ENCODE measurements around the gene HAUS5. TPM values are rescaled to one million over a fixed set of nuclear protein-coding genes. Genes with fewer than 3 reads are reported as not detected.

HAUS5 gene, protein sequence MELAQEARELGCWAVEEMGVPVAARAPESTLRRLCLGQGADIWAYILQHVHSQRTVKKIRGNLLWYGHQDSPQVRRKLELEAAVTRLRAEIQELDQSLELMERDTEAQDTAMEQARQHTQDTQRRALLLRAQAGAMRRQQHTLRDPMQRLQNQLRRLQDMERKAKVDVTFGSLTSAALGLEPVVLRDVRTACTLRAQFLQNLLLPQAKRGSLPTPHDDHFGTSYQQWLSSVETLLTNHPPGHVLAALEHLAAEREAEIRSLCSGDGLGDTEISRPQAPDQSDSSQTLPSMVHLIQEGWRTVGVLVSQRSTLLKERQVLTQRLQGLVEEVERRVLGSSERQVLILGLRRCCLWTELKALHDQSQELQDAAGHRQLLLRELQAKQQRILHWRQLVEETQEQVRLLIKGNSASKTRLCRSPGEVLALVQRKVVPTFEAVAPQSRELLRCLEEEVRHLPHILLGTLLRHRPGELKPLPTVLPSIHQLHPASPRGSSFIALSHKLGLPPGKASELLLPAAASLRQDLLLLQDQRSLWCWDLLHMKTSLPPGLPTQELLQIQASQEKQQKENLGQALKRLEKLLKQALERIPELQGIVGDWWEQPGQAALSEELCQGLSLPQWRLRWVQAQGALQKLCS
- 0.60 and 0.84 TPM in 2 replicates for polyA plus RNA-seq

DNA sequence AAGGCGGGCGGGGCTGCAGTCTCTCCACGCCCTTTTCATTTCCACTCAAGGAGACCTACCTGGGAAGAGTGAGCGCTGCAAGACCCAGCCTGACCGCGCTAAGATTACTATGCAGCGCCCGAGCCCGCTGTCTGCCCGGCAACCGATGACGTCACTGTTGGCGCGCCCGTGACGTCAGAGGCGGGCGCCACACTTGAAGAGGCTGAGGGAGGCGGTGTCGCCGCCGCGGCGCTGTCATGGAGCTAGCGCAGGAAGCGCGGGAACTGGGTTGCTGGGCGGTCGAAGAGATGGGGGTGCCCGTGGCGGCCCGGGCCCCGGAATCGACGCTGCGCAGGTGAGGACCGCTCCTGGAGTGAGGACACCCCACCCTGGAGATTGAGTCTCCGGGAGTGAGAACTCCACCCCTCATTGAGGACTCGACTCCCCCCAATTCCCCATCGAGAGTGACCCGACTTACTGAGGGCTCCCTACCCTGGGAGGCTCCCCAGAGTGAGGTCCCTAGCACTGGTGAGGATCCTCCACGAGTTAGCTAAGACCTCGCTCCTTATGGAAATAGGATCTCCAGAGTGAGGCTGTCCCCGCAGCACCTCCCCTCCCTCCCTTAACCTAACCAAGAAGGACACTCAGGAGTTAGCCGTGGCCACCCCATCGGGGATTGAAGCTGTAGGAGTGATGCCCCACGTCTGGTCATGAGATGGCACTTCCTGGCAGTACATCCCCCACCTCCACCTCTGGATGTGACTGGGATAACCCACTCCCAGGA lies at the start of gene HAUS5:
TSS of gene HAUS5 (plus strand) at position 177 of the 763 bp plus-strand sequence. CDS start at position 237, 60 bp downstream.

DNA sequence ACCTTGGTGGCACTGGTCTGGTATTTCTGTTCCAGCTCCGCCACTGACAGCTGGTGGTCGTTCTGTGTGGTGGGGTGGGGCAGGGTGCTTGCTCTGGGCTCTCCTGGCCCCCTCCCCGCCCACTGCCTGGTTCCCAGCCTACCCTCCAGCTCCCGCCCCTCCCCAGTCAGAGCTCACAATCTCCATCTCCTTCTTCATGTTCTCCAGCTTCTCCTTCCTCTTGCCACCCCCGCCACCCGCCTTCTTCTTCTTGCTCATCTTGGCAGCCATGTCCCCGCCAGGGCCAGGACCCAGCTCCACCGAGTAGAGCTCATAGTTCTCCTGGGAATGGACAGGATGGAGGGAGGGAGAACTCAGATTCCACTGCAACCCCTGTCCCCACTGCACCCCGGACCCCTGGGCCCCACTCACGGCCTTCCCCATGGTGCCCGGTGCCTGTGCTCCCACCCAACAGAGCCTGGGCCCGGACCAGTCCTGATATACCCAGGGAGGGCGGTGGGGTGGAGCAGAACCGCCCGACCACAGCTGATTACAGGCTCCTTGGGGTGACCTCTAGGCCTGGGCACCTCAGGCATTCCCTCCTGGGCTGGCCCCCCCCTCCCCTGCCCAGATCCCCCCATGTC lies 49.2 kb upstream of the HAUS5 start, which contains the start of gene ATP4A:
TSS of gene ATP4A (minus strand) at position 452 of the 623 bp plus-strand sequence. CDS start at position 423, 29 bp downstream.

DNA sequence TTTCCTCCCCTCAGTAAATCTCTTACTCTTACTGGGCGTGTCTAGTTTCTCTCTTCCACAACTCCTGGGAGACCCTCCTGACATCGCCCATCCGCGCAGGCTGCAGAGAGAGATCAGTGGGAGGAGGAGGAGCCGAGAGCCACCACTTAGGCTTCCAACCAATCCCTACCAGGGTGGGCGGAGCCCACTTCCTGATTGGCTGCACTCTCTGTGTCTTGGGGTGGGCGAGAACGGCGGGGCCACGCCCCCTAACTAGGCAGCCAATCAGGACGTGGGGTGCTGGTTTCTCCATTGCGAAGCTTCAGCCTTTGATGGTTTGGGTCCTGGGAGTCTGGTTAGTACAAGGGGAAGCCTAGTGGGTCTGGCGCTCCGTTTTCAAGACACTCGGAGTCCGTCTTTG lies 26.7 kb upstream of the HAUS5 start, which contains the start of gene PMIS2:
TSS of gene PMIS2 (plus strand) at position 326 of the 400 bp plus-strand sequence. CDS start 87 bp downstream, outside the sequence.

DNA sequence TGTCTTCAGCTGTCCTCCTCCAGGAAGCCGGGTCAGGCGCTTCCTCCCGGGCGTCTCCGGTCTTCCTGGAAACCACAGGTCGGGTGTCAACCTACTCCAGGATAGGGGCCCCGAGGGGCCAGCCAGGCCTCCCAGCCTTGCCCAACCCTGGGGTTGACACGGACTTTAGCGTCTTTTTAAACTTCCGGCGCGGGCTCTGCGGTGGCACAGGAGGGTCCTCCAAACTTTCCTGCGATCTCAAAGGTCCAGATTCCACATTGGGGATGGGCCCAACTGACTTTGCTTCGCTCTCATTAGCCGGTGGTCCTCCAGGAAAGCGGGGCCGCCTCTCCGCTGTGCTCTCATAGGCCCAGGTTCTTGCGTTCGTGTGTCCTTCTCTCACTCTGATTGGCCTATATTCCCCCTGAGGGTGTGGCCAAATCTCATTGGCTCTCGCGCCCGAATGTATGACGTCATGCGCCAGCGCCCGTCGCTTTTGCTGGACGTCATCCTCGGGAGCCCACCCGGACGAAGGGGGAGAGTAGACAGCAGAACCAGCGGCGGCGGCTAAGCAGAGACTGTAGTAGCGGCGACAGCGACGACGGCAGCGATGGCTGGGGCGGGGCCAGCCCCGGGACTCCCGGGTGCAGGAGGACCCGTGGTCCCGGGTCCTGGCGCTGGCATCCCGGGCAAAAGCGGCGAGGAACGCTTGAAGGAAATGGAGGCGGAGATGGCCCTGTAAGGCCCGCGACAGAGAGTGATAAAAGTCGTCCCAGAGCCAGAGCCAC lies 16.2 kb downstream of the HAUS5 start, which contains the start of gene RBM42:
TSS of gene RBM42 (plus strand) at position 472 of the 767 bp plus-strand sequence. CDS start at position 590, 118 bp downstream.

DNA sequence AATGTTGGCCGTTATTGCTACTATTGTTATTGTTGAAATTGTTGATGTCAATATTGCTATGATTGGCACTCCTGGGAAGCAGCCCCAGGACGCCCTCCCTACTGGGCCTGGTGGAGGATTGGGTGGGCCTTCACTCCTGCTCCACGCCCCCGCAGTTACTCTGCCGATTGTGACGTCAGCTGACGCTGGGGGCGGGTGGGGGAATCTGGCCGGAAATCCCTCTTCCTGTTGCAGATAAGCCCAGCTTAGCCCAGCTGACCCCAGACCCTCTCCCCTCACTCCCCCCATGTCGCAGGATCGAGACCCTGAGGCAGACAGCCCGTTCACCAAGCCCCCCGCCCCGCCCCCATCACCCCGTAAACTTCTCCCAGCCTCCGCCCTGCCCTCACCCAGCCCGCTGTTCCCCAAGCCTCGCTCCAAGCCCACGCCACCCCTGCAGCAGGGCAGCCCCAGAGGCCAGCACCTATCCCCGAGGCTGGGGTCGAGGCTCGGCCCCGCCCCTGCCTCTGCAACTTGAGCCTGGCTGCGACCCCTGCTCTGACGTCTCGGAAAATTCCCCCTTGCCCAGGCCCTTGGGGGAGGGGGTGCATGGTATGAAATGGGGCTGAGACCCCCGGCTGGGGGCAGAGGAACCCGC lies 29.1 kb downstream of the HAUS5 start, which contains the start of gene ETV2:
TSS of gene ETV2 (plus strand) at position 231 of the 637 bp plus-strand sequence. CDS start 716 bp downstream, outside the sequence.

DNA sequence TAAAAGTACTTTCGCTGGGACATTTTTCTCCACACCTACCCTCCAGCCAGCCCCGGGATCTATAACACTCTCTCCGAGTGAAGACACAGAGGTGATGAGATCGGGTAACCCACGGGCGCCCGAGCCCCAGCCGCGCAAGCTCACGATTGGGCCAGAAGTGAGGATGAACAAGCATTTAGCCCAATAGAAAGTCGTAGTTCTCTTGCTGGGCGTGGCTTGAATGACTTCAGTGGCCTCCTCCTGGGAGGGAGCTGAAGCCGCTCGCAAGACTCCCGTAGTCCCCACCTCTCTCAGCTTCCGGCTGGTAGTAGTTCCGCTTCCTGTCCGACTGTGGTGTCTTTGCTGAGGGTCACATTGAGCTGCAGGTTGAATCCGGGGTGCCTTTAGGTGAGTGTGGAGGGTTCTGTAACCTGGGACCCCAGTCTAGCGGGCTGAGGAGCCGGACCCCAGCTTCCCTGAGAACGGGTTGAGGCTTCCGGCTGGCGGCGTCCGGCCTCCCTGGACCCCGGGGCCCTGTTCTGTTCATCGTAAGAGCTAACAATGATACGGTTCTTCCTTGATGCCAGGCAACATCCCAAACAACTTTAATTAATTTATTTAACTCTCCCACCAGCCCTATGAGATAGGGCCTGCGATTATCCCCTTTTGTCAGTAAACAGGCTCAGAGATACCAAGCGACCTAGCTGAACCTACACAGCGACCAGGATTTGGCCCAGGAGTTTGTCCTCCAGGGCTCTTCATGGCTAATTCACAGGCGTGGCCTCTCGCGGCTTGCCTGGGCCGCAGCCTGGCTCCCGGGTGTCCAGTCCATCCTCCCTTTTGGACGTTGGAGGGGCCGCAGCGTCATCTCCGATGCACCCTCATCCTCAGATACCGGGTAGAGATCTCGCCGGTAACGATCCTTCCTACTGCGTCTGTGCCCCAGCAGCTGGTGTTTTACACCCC lies 35.8 kb downstream of the HAUS5 start, which contains the start of gene COX6B1:
TSS of gene COX6B1 (plus strand) at position 307 of the 945 bp plus-strand sequence. CDS start 2,921 bp downstream, outside the sequence.

DNA sequence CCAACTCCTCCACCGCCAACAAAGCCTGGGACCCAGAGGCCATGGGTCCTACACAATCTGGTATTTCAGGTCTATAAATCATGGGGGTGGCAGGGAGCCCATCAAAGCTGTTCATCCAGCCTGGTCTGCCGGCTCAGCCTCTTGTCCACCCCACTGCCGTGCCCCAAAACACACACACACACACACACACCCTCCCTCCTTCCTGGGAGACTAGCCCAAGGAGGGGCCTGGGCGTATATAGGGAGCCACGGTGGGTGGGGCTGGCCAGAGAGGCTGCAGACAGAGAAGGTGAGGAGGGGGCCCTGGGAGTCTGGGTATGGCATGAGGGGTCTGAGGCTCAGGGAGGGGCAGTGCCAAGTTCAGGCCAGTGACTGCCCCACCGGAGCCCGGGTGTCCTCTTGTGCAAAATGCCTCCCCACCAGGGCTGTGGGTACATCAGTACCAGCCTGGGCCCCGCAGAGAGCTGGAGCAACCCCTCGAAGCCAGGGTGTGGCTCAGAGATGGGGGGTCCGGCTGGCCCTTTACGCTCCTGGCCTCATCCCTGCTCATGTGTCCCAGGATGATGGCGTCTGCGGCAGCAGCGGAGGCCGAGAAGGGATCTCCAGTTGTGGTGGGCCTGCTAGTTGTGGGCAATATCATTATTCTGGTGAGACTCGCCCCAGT lies 53.8 kb downstream of the HAUS5 start, which contains the start of gene UPK1A:
TSS of gene UPK1A (plus strand) at position 267 of the 663 bp plus-strand sequence. CDS start at position 563, 296 bp downstream.

Other genes with a start within 250 kb of the HAUS5 start
- gene GPR42, start 241.7 kb upstream of the HAUS5 start, polyA plus RNA-seq = not detected in 2 replicates
- gene FFAR2, start 164.5 kb upstream of the HAUS5 start, polyA plus RNA-seq = not detected in 2 replicates
- 0.58 and 1.7 TPM in 2 replicates for gene KRTDAP, start 122.3 kb upstream of the HAUS5 start, polyA plus RNA-seq
- gene DMKN, start 99.1 kb upstream of the HAUS5 start, polyA plus RNA-seq = 6.0 and 7.7 TPM in 2 replicates
- gene SBSN, start 84.4 kb upstream of the HAUS5 start, polyA plus RNA-seq = not detected in 2 replicates
- gene GAPDHS, start 79.3 kb upstream of the HAUS5 start, polyA plus RNA-seq = not detected in 2 replicates
- 95.0 and 102 TPM in 2 replicates for gene TMEM147, start 67.1 kb upstream of the HAUS5 start, polyA plus RNA-seq
- gene ATP4A, start 49.1 kb upstream of the HAUS5 start, polyA plus RNA-seq = not detected in 2 replicates
- gene PMIS2, start 26.6 kb upstream of the HAUS5 start, polyA plus RNA-seq = not detected in 2 replicates
- gene RBM42, start 16.3 kb downstream of the HAUS5 start, polyA plus RNA-seq = 8.9 and 12.6 TPM in 2 replicates
- gene ETV2, start 29.0 kb downstream of the HAUS5 start, polyA plus RNA-seq = 0.70 TPM in 1 of 2 replicates, not detected in the other
- gene COX6B1, start 35.6 kb downstream of the HAUS5 start, polyA plus RNA-seq = 1,754 and 2,269 TPM in 2 replicates
- gene UPK1A, start 53.8 kb downstream of the HAUS5 start, polyA plus RNA-seq = 0.27 TPM in 1 of 2 replicates, not detected in the other
- not detected in 2 replicates for gene ZBTB32, start 91.8 kb downstream of the HAUS5 start, polyA plus RNA-seq
- gene KMT2B, start 105.3 kb downstream of the HAUS5 start, polyA plus RNA-seq = 1.0 and 1.8 TPM in 2 replicates
- gene IGFLR1, start 129.7 kb downstream of the HAUS5 start, polyA plus RNA-seq = 1.0 and 4.9 TPM in 2 replicates
- gene U2AF1L4, start 132.7 kb downstream of the HAUS5 start, polyA plus RNA-seq = 69.6 and 75.0 TPM in 2 replicates
- 311 and 383 TPM in 2 replicates for gene PSENEN, start 132.9 kb downstream of the HAUS5 start, polyA plus RNA-seq
- gene LIN37, start 135.8 kb downstream of the HAUS5 start, polyA plus RNA-seq = 4.6 and 8.3 TPM in 2 replicates
- 0.50 TPM in 1 of 2 replicates, not detected in the other for gene HSPB6, start 144.3 kb downstream of the HAUS5 start, polyA plus RNA-seq
- gene PROSER3, start 145.4 kb downstream of the HAUS5 start, polyA plus RNA-seq = 0.51 TPM in 1 of 2 replicates, not detected in the other
- gene ARHGAP33, start 162.8 kb downstream of the HAUS5 start, polyA plus RNA-seq = 0.15 and 0.40 TPM in 2 replicates
- gene PRODH2, start 200.1 kb downstream of the HAUS5 start, polyA plus RNA-seq = not detected in 2 replicates
- 0.08 TPM in 1 of 2 replicates, not detected in the other for gene NPHS1, start 239.8 kb downstream of the HAUS5 start, polyA plus RNA-seq
- gene KIRREL2, start 244.2 kb downstream of the HAUS5 start, polyA plus RNA-seq = 1.1 TPM in 1 of 2 replicates, not detected in the other

All from Purkinje cell (primary cell).